ENCODE data around the gene IMMP2L. TPM values are rescaled to one million over a fixed set of nuclear protein-coding genes. Genes with fewer than 3 reads are reported as not detected.

IMMP2L gene
- total RNA-seq, 4 donors from 2014 or later, result 13.5 to 23.7 (median 18.3) TPM

GRCh38 chr7:111027396-111027795, 534.9 kb downstream of the IMMP2L start:
- Histone ChIP-seq H3K27me3 (no peaks in the 10 kb centered on the region), H3K4me3 (no peak overlapping the region), H3K9me3 (no peaks in the 10 kb centered on the region), H3K36me3 (no peaks in the 10 kb centered on the region), H3K4me1 (peaks cover 0 to 11% (median 3%) of the 10 kb centered on the region in 4 donors), H3K27ac (no peak overlapping the region)
- no peak for DNase-seq (ENCODE audit: low spot score in 2 of 2)
- WGBS, 2 donors, result 86 to 92% methylated on average over 4 of the region's 4 CpGs
- TF ChIP-seq POLR2A (IDR thresholded peaks at IDR 0.05) (no peak), CTCF (IDR thresholded peaks at IDR 0.05) (no peak), EP300 (IDR thresholded peaks at IDR 0.05) (no peak)

- DNase-seq (ENCODE audit: low spot score in 2 of 2), result no peak
- H3K9me3 ChIP-seq, result no peaks in the 10 kb centered on the region
- peaks cover 0 to 11% (median 3%) of the 10 kb centered on the region in 4 donors for H3K4me1 ChIP-seq
- WGBS, 2 donors, result 79 to 83% methylated on average over 2 of the region's 2 CpGs
- no peak overlapping the region for H3K27ac ChIP-seq
- H3K36me3 ChIP-seq, result no peaks in the 10 kb centered on the region
- H3K4me3 ChIP-seq, result no peak overlapping the region
- H3K27me3 ChIP-seq, result no peaks in the 10 kb centered on the region
- TF ChIP-seq EP300 (IDR thresholded peaks at IDR 0.05) (no peak), CTCF (IDR thresholded peaks at IDR 0.05) (no peak), POLR2A (IDR thresholded peaks at IDR 0.05) (no peak)
Measured at GRCh38 chr7:111026806-111027205, 535.5 kb downstream of the IMMP2L start.

- Histone ChIP-seq H3K36me3 (no peaks in the 10 kb centered on the region), H3K27me3 (no peaks in the 10 kb centered on the region), H3K27ac (no peak overlapping the region), H3K4me1 (peaks cover 0 to 11% (median 3%) of the 10 kb centered on the region in 4 donors), H3K4me3 (no peak overlapping the region), H3K9me3 (no peaks in the 10 kb centered on the region)
- 55 to 64% methylated on average over 4 of the region's 4 CpGs for WGBS, 2 donors
- TF ChIP-seq POLR2A (IDR thresholded peaks at IDR 0.05) (no peak), EP300 (IDR thresholded peaks at IDR 0.05) (no peak)
- no peak for DNase-seq (ENCODE audit: low spot score in 2 of 2)
Measured at GRCh38 chr7:111026343-111026742, 535.9 kb downstream of the IMMP2L start.

DNA sequence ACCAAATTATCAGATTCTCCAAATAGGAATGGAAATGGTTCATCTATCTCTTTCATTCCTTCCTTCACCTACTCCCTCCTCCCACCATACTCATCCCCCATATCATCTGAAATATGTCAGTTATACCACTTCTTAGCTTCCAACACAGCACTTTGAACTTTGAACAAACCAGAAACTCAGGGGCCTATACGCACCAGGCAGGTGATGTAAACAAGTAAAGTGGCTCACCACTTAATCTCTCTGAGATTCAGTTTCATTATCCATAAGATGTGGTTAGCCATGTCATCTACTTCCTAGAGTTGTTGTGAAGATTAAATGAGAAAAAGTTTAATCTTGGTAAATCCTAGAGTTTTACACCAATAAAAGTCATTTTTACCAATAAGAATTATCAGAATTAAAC, 537.3 kb downstream of the IMMP2L start:
- no peak for TF ChIP-seq CTCF (IDR thresholded peaks at IDR 0.05)
- no peak for TF ChIP-seq EP300 (IDR thresholded peaks at IDR 0.05)
- no peak for TF ChIP-seq POLR2A (IDR thresholded peaks at IDR 0.05)
- WGBS, 2 donors, result 95 to 100% methylated on average over 1 of the region's 1 CpG
- Histone ChIP-seq H3K27ac (no peak overlapping the region), H3K4me3 (no peak overlapping the region), H3K9me3 (no peaks in the 10 kb centered on the region), H3K36me3 (no peaks in the 10 kb centered on the region), H3K4me1 (peaks cover 0 to 9% (median 3%) of the 10 kb centered on the region in 4 donors), H3K27me3 (no peaks in the 10 kb centered on the region)
- DNase-seq (ENCODE audit: low spot score in 2 of 2), result no peak

DNA sequence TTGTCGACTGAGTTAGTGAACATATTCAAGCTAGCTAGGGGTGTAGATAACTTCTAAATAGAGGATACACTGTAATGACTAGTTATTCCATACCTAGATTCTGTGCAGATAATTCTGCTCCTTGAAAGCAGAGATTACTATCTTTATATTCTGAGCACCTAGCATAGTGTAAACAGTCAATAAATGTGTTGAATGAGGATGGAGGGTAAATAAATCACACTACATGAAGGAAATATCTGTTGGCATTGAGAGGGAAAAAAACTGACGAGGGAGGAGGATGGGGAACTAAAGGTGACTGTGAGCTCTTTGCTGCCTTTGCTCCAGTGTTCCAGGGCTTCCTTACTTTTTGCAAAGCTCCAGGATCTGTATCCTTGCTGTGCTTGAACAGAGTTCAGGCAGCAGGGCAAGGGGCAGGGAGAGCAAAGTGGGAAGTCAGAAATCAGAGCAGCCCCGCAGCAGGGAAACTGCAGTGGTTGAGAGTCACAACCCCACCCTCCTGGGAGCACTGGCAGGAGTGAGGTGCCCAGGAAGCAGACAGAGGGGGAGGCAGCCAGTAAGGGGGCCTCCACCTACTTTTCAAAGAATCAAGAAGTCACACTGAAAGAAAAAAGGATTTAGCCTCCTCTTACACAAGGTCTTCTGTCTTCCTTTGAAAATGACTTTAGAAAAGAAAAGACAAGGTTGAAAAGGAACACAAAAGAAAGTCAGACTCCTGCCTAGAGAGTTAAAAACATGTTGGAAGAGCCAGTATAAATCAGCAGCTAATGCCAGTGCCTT, 543.1 kb downstream of the IMMP2L start:
- no peak for TF ChIP-seq CTCF (IDR thresholded peaks at IDR 0.05)
- TF ChIP-seq POLR2A (IDR thresholded peaks at IDR 0.05), result no peak
- no peak for TF ChIP-seq EP300 (IDR thresholded peaks at IDR 0.05)
- no peaks in the 10 kb centered on the region for H3K9me3 ChIP-seq
- no peaks in the 10 kb centered on the region for H3K27me3 ChIP-seq
- peaks cover 0 to 4% (median 2%) of the 10 kb centered on the region in 4 donors for H3K4me1 ChIP-seq
- H3K27ac ChIP-seq, result no peak overlapping the region
- DNase-seq (ENCODE audit: low spot score in 2 of 2), result no peak
- H3K4me3 ChIP-seq, result no peak overlapping the region
- WGBS, 2 donors, result 52 to 57% methylated on average over 3 of the region's 3 CpGs
- H3K36me3 ChIP-seq, result no peaks in the 10 kb centered on the region
